SH-SY5Y (cell line): ENCODE results near the gene TAS1R2.

Experiments used
- GATA2 ChIP-seq: IDR thresholded peaks from 2 replicates; pipeline ENCODE4 v1.6.1; 2011; ENCODE audit warnings: mild to moderate bottlenecking, low read depth, low read length
- GATA3 ChIP-seq: IDR thresholded peaks from 2 replicates; pipeline ENCODE4 v1.6.1; 2011; ENCODE audit warnings: low read depth, mild to moderate bottlenecking, low read length, moderate library complexity

TAS1R2 gene

DNA sequence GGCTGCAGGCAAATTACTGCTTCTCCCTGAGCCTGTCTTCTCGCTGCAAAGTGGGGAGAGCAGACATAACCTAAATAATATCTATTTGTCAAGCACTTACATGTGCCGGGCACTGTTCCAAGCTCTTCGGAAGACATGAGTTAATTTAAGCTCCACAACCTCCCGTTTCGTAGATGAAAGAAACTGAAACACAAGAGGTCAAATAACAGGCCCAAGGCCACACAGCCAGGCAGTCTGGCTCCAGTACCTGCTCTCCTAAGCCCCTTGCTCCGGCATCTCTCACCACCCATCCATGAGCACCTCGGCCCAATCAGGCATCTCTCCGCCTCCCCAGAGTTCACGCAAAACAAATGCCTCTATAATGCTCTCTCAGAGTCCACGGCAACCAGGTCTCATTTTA lies 65.4 kb downstream of the TAS1R2 start:
- TF ChIP-seq GATA3 (no peak), GATA2 (no peak)

DNA sequence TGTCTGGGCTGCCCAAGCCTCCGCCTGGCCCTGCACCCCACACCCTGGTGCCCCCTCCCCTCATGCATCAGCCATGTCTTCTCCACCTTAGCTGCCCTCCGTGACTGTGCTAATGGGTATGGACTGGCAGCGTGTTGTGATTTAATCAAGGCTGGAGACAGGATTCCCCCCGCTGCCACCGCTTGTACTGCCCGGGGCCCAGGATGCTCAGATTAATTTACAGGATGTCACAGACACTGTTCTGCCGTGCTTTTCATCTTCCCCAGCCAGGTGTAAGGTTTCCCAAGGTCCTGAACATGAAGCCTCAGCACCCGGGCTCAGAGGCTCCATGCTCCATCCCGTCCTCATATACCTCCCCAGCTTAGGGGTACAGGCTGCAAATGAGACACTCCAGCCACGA lies 66.3 kb downstream of the TAS1R2 start:
- TF ChIP-seq GATA2: peak; percentile 45; the same call in 1 of the 2 replicates
- TF ChIP-seq GATA3: no peak

DNA sequence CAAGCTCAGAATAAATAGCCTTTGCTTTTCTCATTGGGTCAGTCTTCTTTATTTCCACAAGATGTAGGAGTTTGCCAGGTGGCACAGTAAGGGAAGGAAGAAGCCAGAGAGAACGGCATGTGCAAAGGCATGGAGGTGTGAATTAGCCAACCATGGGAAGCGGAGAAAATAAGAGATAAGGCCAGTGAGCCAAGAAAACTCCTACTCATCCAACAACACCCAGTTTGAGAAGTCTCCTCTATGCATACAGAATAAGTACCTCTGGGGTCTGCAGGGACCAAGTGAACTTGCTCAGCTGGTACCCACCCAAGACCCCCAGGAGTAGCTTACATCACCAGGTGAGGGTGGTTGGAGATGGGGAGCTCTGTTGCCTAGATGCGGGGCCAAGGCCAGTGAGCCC lies 66.7 kb downstream of the TAS1R2 start:
- TF ChIP-seq GATA3: no peak
- TF ChIP-seq GATA2: no peak
